Activated CD8-positive, alpha-beta memory T cell treated with anti-CD3 and anti-CD28 coated beads for 1 hour (primary cell): ENCODE data around the gene RARA.

Experiments used
- DNase-seq, 2 donors: peaks; one replicate each; pipeline ENCODE4 v3.0.0-alpha.2; 2020; ENCODE audit warnings: low read depth in 1 of 2; ENCODE audit errors: extremely low read depth in 1 of 2

RARA gene

DNA sequence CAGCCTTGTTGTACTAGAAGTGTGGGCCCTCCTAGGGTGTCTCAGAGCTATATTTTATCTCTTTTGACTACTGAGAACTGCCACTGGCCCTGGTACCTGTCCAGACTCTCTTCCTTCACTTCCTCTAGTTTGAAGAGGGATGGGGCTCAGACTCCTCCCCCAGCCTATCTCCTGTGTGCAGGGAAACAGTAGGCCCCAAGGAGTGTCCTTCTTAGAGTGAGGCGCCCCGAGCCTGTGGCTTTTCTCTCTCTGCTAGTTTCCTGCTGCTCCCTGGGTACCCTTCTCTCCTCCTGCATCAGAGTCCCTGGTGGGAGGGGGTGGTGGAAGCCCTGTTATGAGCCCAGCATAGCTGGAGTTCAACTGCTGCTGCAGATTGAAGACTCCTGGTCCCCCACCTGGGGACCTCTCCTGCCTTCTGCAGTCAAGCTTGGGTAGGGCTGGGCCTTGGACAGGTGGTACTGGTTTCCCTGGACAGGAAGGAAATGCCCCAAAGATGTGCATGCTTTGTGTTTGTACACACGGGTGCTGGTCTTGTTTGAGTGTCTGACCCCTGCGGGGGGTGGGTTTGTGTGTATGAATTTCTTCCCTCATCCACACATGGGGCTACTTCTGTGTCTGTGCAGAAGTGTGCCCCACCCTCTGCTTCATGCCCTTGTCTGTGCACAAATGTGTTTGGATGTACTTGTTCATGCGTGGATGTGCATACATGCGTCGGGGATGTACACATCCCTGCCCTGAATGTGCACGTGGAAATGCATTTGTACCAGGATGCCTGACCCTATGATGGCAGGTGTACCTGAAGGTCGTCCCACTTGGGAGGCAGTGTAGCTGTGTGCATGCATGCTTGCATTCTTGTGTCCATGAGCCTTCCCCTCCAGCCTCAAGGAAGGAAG lies 6.9 kb downstream of the RARA start:
- no peak for DNase-seq

DNA sequence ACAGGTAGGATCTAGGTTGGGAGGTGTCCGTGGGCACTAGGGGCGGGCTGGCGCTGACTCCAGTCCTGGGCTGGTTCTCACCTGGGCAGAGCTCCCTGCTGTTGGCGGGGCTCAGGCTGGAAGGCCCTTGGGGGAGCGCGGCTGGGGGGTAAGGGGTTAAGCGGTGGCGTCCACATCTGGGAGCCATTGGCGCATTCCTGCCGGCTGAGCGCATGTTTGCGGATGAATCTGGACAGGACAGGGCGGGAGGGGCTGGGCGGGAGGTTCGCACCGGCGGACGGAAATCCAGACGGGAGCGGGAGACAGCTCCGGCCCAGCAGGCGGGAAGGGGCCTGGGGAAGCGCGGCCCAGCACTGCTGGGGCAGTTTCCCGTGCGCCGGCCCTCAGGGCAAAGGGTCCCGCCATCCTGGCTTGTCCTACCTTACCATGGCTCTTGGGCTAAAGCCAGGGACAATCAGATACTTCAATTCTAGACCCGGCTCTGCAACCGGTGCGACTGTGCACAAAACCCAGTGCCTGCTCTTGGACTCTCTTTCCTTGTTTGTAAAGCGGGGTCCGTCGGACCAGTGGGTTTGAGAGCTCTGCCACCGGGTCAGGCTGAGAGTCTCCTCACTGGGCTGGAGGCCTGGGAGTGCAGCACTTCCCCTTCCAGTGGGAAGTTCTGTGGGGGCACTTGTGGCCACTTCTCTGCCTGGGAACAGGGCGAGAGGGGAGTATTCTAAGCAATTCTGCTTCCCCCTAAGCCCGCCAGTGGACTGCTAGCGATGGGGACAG lies 7.8 kb downstream of the RARA start:
- no peak for DNase-seq

DNA sequence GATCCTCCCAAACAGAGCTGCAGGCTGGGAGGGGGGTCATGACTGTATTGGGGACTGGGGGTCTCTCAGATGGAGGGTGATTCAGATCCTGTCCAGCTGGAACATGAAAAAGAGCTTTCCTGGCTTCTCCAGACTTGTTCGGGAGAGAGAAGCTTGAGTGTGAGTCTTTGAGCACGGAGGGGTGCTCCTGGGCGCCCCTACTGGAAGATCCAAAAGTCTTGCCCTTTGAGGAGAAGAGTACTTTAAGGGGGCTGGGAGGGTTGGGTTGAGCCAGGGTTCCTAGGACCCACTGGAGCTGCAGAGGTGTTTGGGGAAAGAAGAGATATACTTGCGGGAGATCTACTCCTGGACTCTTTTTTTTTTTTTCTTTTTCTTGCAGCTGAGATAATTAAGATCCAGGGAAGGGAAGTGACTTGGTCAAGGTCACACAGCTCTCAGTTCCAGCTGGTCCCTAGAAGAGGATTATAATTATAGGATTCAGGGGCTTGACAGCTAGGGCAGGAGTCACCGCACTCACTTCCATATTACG lies 8.4 kb downstream of the RARA start:
- no peak for DNase-seq

- DNase-seq = peak; percentile 67 to 86
Measured at GRCh38 chr17:40317880-40318829, 9.2 kb downstream of the RARA start.

DNA sequence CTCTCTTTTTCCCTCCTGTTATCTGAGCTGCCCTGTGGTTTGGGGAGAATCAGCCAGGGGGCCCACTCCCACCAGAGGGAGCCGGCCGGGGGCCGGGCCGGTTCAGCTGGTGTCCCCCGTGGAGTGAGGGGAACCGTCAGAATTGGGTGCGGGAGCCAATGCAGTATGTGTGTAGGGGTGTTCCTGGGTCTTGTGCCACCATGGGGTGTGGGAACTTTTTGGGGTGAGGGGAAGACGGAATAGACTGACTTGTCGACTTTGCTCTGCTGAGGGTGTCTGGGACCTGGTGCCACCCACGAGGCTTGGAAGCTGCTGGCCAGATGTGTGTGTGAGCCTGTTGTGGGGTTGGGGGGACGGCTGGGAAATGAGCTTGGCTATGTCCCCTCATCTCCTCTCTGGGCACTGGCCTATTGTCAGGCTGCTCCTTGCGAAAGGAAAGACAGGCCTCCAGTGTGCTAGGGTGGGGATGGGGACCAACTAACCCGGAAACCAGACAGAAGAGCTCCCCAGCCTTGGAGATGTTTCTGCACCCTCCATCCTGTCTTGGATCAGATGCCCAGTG lies 9.9 kb downstream of the RARA start:
- DNase-seq = no peak

- peak; percentile 77 to 79 for DNase-seq
Measured at GRCh38 chr17:40319651-40320540, 10.9 kb downstream of the RARA start.

DNA sequence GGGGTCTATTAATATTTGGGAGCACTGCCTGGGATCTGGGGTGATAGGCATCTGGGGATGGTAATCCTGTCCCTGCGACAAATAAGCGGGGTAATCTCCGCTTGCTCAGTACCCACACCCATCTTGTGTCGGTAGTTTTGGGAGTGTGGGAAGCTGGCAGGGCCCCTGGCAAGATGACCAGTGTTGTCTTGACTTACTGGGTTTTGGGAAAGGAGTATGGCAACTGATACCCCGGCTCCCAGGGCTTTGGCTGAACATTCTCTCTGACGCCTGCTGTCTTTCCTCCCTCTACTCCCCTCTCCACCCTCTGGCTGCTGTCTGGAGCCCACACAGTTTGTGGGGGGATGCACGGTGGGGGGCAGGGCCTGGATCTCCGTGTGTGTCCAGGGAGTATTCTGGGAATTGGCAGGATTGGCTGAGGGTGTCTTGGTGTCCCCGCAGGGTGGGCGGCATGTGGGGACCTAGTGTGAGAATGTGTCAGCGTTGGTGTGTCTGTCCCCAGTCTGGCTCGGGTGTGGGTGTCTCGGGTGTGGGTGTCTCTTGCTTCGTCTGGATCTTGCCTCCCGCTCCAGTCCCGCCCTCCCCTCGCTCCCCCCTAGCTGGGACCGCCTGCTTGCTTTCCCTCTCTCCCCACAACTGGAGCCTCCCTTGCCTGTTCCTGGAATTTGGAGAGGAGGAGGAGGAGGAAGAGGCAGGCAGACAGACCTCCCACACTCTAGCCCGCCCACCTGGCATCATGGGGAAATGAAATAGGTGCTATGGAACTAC lies 12.0 kb downstream of the RARA start:
- DNase-seq = no peak

- DNase-seq = no peak
Measured at GRCh38 chr17:40321524-40321929, 12.5 kb downstream of the RARA start.

DNA sequence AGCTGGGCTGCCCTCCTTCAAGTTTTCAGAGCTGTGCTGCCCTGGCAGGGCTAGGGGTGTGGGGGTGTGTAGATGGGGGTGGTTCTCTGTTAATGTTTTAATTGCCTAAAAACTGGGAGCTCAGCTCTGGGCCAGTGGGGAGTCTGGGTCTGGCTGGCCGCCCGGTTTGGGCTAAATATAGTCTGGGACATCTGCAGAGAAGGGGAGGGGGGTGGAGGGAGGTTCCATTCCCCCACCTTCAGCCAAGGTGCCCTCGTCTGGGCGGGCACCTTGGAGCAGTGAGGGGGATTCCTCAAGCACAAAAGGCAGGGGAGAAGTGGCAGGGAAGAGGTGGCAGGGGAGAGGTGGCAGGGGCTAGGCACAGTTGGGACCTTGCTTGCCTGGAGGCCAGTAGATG lies 13.0 kb downstream of the RARA start:
- DNase-seq = no peak

DNA sequence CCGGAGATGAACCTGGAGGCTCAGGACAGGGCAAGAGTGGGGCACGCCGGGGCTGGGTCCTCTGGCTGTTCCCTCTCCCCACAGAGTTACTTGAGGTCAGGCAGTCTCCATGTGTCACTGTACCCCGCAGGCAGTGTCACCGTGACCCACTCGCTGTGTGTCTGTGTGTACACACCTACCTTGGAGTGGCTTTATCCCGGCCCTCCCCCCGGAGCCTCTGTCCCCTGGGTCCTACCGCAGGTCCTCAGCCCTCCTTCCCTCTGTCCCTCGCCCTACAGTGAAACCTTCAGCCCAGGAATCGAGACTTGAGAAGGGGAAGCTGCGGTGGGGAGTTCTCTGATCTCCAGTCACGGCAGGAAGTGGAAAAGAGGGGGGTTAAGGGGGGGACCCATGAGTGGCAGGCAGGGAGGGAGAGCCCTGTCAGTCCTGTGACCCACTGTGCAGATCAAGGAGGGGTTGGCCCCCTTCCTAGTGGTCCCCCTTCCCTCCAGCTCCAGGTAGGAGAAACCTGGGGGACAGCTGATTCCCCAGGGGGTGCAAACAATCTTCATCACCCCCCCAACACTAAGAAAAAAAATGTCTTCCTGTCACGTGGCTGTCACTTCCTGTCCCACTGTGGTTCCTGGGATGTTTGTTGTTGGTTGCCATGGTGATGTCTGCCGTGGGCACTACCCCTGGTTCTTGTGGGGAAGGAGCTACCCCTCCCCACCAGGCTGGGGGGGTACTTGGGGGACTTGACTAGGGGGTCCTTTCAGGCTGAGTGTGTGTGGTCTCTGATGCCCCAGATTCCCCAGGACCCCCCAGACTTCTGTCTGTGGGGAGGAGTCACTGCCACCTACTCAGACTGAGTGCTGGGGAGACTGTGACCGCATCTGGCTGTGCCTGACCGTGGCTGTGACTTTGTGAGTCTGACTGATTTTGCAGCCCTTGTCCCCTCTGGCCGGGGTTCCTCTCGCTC lies 13.7 kb downstream of the RARA start:
- DNase-seq = peak; percentile 77 to 85

DNA sequence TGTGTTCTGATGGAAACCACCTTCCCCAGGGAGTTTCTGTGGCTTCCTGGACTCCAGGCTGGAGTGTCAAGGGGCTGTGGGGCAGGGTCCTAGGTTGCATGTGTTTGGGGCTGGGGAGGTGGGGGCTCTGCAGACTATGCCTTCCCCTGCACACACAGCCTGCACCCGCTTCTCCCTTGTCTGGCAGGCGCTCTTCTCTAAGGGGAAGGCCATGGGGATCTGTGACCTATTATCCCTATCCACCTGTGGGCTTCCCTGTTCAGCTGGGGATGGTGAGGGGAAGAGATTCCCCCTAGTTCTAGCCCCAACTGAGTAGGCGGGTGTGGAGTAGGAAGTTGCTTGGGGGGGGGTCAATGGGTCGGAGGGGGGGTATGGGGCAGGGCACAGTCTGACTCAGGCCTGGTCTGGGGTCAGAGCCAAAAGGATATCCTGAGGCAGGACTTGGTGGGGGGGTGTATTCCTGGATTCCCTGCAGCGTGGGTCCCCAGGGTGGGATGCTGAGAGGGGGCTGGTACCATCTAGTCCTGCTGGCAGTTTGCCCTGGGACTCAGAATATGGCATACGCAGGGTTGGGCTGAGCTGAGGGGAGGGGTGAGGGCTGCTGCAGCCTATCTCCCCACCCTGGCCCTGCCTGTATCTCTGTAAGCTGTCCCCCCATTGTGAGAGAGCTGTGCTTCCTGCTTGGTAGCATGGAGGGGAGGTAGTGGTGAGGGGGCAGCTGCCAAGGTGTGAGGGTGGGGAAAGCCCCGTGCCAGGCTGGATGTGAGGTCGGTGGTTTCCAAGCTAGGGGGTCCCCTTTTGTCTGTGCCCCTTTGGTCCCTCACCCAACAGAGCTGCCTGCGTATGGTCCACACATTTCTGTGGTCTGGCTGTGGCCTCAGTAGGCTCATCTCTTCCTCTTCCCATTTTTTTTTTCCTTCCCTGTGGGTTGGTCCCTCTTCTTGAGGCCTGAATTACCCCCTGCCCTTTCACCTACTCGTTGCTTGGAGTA lies 14.7 kb downstream of the RARA start:
- DNase-seq = peak in 1 of 2 donors; percentile 52

DNA sequence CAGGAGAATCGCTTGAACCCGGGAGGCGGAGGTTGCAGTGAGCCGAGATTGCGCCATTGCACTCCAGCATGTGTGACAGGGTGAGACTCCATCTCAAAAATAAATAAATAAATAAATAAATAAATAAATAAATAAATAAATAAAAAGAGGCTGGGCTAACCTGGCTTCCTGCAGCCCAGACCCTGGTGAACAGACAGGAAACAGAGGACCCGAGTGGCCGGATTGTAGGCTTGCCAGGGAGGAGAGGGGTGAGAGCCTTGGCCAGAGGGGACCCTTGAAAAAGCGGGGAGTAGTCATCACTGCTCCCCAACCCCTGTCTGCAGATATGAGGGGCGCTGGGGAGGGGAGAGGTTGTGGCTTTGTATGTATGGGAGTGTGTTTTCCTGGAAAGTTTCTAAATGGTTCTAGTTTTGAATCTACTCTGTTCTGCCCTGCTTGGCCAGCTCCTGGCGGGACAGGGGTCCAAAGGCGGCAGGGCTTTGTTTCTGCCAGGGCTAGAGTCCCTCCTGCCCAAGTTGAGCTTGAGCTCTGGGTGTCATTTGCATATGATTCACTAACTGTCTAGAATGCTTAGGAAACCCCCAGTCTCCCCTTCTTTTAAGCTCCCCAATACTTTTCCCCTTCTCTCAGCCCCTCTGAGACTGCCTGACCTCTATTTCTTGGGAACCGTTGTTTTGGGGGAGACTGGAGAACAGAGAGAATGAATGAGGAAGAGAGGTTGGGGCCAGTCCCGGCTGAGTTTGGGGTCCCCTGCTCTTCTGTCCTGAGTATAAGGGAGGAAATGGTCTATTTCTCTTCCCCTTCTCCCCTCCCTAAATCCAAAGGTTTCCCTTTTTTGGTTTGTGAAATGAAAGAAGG lies 16.4 kb downstream of the RARA start:
- no peak for DNase-seq

DNA sequence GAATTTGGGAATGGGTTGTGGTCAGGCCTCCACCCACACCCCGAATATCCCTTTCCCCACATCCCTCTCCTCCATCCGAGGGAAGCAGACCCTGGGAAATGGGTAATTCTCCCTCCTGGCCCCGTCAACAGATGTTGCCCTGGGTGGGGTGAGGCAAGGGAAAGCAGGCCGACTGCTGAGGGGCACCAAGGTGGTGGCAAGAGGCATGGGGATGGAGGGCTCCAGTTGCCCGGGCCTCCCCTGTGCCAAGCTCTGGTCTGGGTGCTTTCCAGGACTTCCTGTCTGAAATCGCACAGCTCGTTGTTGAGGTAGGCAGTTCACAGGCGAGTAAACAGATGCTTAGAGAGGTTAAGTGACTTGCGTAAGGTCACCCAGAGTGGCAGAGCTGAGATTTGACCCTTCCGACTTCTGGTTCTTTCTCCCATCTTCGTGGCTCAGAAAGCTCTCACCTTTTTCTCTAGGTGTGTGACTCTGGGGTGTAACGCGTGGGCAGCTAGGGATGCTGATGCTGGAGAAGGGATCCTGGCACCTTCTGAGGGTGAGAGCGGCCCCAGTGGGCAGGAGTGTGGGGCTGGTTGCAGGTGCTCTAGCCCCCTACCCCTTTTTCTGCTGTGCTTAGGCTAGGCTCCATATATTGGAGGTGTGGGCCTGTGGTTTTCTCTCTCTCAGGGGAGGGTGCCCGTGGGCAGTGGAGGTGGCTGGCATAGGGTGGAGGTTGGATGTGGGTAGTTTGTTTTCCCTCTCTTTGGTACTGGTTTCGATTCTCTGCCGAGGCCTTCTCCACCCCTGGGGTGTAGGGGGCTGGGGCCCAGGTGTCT lies 17.2 kb downstream of the RARA start:
- DNase-seq = no peak

DNA sequence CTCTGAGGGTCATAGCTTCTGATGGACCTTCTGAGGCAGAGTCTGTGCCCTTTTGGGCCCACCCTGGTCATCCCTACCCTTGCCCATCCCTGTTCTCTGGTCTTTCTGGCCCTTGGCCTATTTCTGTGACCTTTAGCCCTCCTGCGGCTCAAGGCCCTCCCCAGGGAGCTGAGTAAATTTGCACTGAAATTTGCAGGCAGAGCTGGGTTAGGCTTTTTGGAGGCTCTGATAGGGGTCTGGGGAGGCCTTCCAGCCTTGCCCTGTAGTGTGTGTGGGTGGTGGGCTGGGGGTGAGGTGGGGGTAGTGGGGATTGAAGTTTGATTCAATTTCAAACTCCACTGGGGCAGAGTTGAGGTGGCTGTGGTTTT lies 17.8 kb downstream of the RARA start:
- no peak for DNase-seq
